SK-N-SH (cell line): ENCODE data around the gene SRSF3. TPM values are rescaled to one million over a fixed set of nuclear protein-coding genes. Genes with fewer than 3 reads are reported as not detected.

ENCODE experiments used
- CTCF ChIA-PET: fragments of 300-600, 350-600 bp; formaldehyde crosslinking; extraction: SDS; loops from one replicate; lab custom pipeline; 2021; lab: Yijun Ruan, JAX
- POLR2A ChIA-PET: fragments of 350-600 bp; sonication (Branson Sonifier 250); formaldehyde crosslinking; extraction: SDS; loops from one replicate; lab custom pipeline; 2020; ENCODE audit warnings: antibody characterized with exemption, inconsistent platforms; lab: Yijun Ruan, JAX
- DNase-seq: peaks from one replicate; pipeline ENCODE4 v3.0.0; 2012
- H2AFZ ChIP-seq: fragments of 200-600 bp; sonication (generic); 2 replicates; pipeline ENCODE4 v1.8.1; 2016; ENCODE audit warnings: antibody characterized with exemption, mild to moderate bottlenecking, low read depth
- H3F3A ChIP-seq: fragments of 200-600 bp; sonication (generic); replicated peaks from 2 replicates; pipeline ENCODE3; 2016; ENCODE audit warnings: antibody characterized with exemption, mild to moderate bottlenecking; ENCODE audit not compliant: insufficient read depth
- H3K27ac ChIP-seq, 2 experiments: fragments of 200-500 bp in 1 of 2; fragments of 200-600 bp in 1 of 2; sonication (Bioruptor generic) in 1 of 2; sonication (generic), shearing (Covaris generic) in 1 of 2; 2 replicates each; pipeline versions ENCODE4 v1.5.1 to v1.6.1; 2014 to 2016; ENCODE audit warnings: low read depth in 2 of 2, inconsistent platforms in 1 of 2, low read length in 1 of 2, mild to moderate bottlenecking in 1 of 2, mixed read lengths in 1 of 2
- H3K27me3 ChIP-seq: fragments of 200-600 bp; sonication (generic), shearing (Covaris generic); 2 replicates; pipeline ENCODE4 v1.6.1; 2016; ENCODE audit warnings: mixed run types; ENCODE audit not compliant: insufficient read depth
- H3K36me3 ChIP-seq, 2 experiments: fragments of 200-500 bp in 1 of 2; fragments of 200-600 bp in 1 of 2; sonication (Bioruptor generic) in 1 of 2; sonication (generic) in 1 of 2; replicated peaks in 1 of 2; 2 replicates each; pipeline versions ENCODE3 to v1.5.1; 2014 to 2016; ENCODE audit warnings: low read length in 1 of 2, mild to moderate bottlenecking in 1 of 2; ENCODE audit not compliant: insufficient read depth in 2 of 2, control insufficient read depth in 1 of 2
- H3K4me1 ChIP-seq, 2 experiments: fragments of 200-500 bp in 1 of 2; fragments of 200-600 bp in 1 of 2; sonication (Bioruptor generic) in 1 of 2; sonication (generic), shearing (Covaris generic) in 1 of 2; 2 replicates each; pipeline versions ENCODE4 v1.5.1 to v1.6.1; 2014 to 2016; ENCODE audit warnings: low read depth in 1 of 2, low read length in 1 of 2, mixed run types in 1 of 2; ENCODE audit not compliant: insufficient read depth in 2 of 2, control insufficient read depth in 1 of 2
- H3K4me2 ChIP-seq: fragments of 200-600 bp; sonication (generic), shearing (Covaris generic); 2 replicates; pipeline ENCODE4 v1.6.1; 2017; ENCODE audit warnings: mixed run types
- H3K4me3 ChIP-seq, 2 experiments: fragments of 200-500 bp in 1 of 2; fragments of 200-600 bp in 1 of 2; sonication (Bioruptor generic) in 1 of 2; sonication (generic), shearing (Covaris generic) in 1 of 2; 2 replicates each; pipeline versions ENCODE4 v1.5.1 to v1.8.1; 2014 to 2016; ENCODE audit warnings: low read depth in 2 of 2, inconsistent platforms in 1 of 2, low read length in 1 of 2, mild to moderate bottlenecking in 1 of 2, mixed read lengths in 1 of 2, moderate library complexity in 1 of 2
- H3K79me2 ChIP-seq: fragments of 200-600 bp; sonication (generic); 2 replicates; pipeline ENCODE4 v1.8.1; 2017; ENCODE audit warnings: mild to moderate bottlenecking; ENCODE audit not compliant: insufficient read depth
- H3K9ac ChIP-seq: fragments of 200-600 bp; sonication (generic); 2 replicates; pipeline ENCODE4 v1.6.1; 2017; ENCODE audit warnings: mixed run types
- H3K9me2 ChIP-seq: fragments of 200-600 bp; sonication (generic); 2 replicates; pipeline ENCODE4 v1.6.1; 2017; ENCODE audit warnings: mixed run types
- H3K9me3 ChIP-seq: fragments of 200-600 bp; sonication (generic); 2 replicates; pipeline ENCODE4 v1.6.1; 2017; ENCODE audit warnings: mixed run types, mild to moderate bottlenecking, moderate library complexity
- H4K20me1 ChIP-seq: fragments of 200-600 bp; sonication (generic); 2 replicates; pipeline ENCODE4 v1.6.1; 2017; ENCODE audit warnings: mild to moderate bottlenecking, mixed run types; ENCODE audit not compliant: insufficient read depth
- CHD2 ChIP-seq: fragments of 150-350 bp; IDR thresholded peaks from 2 replicates; pipeline ENCODE4 v1.6.1; 2018; ENCODE audit warnings: low read length; ENCODE audit not compliant: partially characterized antibody
- EP300 ChIP-seq, 2 experiments: IDR thresholded peaks; 2 replicates each; pipeline versions ENCODE4 v1.4.0 to v1.6.1; 2012; ENCODE audit warnings: borderline replicate concordance in 1 of 2, low read depth in 1 of 2, low read length in 1 of 2
- FOXJ3 ChIP-seq: sonication (generic); formaldehyde crosslinking; IDR thresholded peaks from 2 replicates; pipeline ENCODE4 v1.5.1; 2020; ENCODE audit warnings: mild to moderate bottlenecking, missing genetic modification reagents
- FOXM1 ChIP-seq: IDR thresholded peaks from 2 replicates; pipeline ENCODE4 v1.4.0; 2012; ENCODE audit warnings: low read depth, mild to moderate bottlenecking
- MXI1 ChIP-seq: IDR thresholded peaks from 2 replicates; pipeline ENCODE4 v1.6.1; 2012; ENCODE audit warnings: mild to moderate bottlenecking, low read depth, low read length, improper control_type of control experiment
- NFIC ChIP-seq: IDR thresholded peaks from 2 replicates; pipeline ENCODE4 v1.4.0; 2012; ENCODE audit warnings: borderline replicate concordance
- REST ChIP-seq: IDR thresholded peaks from 2 replicates; pipeline ENCODE4 v1.6.1; 2012; ENCODE audit warnings: mild to moderate bottlenecking, low read depth, low read length, moderate library complexity
- RFX5 ChIP-seq: IDR thresholded peaks from 2 replicates; pipeline ENCODE4 v1.6.1; 2012; ENCODE audit warnings: mild to moderate bottlenecking, improper control_type of control experiment, low read length
- SIN3A ChIP-seq: IDR thresholded peaks from 2 replicates; pipeline ENCODE4 v1.6.1; 2012; ENCODE audit warnings: low read depth, mild to moderate bottlenecking, low read length, moderate library complexity, borderline replicate concordance
- TAF1 ChIP-seq: IDR thresholded peaks from 2 replicates; pipeline ENCODE4 v1.6.1; 2012; ENCODE audit warnings: low read depth, mild to moderate bottlenecking, low read length, moderate library complexity, borderline replicate concordance
- TCF12 ChIP-seq: IDR thresholded peaks from 2 replicates; pipeline ENCODE4 v1.4.0; 2012
- TEAD4 ChIP-seq: IDR thresholded peaks from 2 replicates; pipeline ENCODE4 v1.4.0; 2012; ENCODE audit warnings: mild to moderate bottlenecking, borderline replicate concordance; ENCODE audit not compliant: insufficient read depth
- WGBS: methylation state at CpG from one replicate; pipeline ENCODE4 v1.1.6; 2017; ENCODE audit warnings: low lambda C conversion rate; 5-methylcytosine and 5-hydroxymethylcytosine counted together
- polyA plus RNA-seq, 3 experiments: library from polyadenylated mRNA; depleted of rRNA; stranded (reverse); fragments of >200 nt; gene quantifications; 2 replicates each; pipeline ENCODE4 v1.2.3, GENCODE V29; 2012
- TF ChIP-seq, protein P1 (sequence below): IDR thresholded peaks from 2 replicates; pipeline ENCODE4 v1.4.0; 2012; ENCODE audit warnings: low read depth, borderline replicate concordance

The SRSF3 gene
- polyA plus RNA-seq, 1 of the 3 experiments (the other 2 are of a cell fraction): 351 TPM

DNA sequence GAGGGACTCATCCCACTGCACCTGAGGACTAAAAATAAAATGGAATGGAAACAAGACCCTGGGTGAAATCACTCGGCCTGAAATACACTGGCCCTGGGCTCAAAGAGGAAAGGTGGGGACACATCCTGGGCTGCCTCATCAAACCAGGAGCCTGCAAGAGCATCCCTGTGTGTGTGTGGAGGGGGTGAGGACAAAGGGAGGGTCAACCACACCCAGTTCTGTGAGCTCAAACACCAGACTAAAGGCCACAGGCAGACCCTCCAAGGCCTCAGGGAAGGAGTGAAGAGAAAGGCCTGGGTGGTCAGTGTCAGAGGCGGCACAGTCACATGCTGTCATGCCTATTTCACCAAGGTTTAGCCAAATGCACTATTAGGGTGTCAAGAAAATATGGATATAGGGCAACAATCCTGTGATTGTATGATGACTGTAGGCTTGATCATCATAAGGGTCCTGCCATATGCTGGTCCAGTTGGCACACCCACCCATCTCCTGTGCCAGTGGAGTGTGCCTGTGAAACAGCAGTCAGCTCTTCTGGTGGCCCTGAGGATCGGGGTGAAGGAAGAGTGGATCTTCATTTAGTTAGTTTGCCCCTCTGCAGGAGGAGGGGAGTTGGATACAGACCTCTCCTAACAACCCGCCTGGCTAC lies 28.9 kb downstream of the SRSF3 start:
- Histone ChIP-seq H4K20me1 (no peaks in the 10 kb centered on the region), H3K9me2 (no peaks in the 10 kb centered on the region), H3K27me3 (no peaks in the 10 kb centered on the region), H3K79me2 (no peaks in the 10 kb centered on the region)
- no peak for DNase-seq
- TF ChIP-seq CHD2 (no peak), SIN3A (no peak), REST (no peak)
- TF ChIP-seq, all 33 proteins: peak for 0
- Histone ChIP-seq H3K9me3 (no peaks in the 10 kb centered on the region), H3K27ac (no peak overlapping the region), H3K9ac (no peak overlapping the region), H3K4me3 (no peak overlapping the region; a peak in 1 of 4 replicates), H3F3A (no peaks in the 10 kb centered on the region), H3K4me1 (peaks cover 0 to 16% of the 10 kb centered on the region in 2 experiments; a peak in 2 of 4 replicates), H2AFZ (no peak overlapping the region), H3K36me3 (no peaks in the 10 kb centered on the region), H3K4me2 (no peak overlapping the region)
- 50% methylated on average over 4 of the region's 4 CpGs for WGBS
- CTCF ChIA-PET: interaction anchor here (0.6 to 4.8 kb wide), 20 partner anchors 9 to 230 kb away, joined by 3 to 91 read pairs (median 5); partner anchors contain the start of gene CDKN1A
- POLR2A ChIA-PET: interaction anchor here (1.0 kb wide), 1 partner anchor 55 kb away, joined by 3 read pairs; the partner anchor contains the start of gene CDKN1A

DNA sequence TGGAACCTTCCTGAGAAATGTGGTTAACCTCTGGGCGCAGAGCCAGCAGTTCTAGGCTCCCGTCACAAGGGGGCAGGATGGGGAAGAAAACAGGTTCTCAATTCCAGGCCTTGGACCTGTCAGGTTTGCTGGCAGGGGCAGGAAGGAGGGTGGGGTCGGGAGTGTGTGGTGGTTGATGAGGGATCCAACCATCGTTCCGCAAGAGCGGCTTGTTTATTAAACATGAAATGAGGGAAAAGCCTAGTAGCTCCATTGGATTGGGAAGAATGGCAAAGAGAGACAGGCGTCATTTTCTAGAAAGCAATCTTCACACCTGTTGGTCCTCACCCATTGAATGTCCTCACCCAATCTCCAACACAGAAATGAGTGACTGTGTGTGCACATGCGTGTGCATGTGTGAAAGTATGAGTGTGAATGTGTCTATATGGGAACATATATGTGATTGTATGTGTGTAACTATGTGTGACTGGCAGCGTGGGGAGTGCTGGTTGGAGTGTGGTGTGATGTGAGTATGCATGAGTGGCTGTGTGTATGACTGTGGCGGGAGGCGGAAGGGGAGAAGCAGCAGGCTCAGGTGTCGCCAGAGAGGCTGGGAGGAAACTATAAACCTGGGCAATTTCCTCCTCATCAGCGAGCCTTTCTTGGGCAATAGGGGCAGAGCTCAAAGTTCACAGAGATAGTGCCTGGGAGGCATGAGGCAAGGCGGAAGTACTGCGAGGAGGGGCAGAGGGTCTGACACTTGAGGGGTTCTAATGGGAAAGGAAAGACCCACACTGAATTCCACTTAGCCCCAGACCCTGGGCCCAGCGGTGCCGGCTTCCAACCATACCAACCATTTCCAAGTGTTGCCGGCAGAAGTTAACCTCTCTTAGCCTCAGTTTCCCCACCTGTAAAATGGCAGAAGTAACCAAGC lies 29.6 kb downstream of the SRSF3 start:
- 64% methylated on average over 16 of the region's 18 CpGs for WGBS
- H3K4me1 ChIP-seq: peaks cover 0 to 11% of the 10 kb centered on the region in 2 experiments; a peak in 2 of 4 replicates
- no peak overlapping the region for H2AFZ ChIP-seq
- H3K9ac ChIP-seq: no peak overlapping the region
- no peak overlapping the region for H3K27ac ChIP-seq
- H3F3A ChIP-seq: no peaks in the 10 kb centered on the region
- H3K9me3 ChIP-seq: no peaks in the 10 kb centered on the region
- H3K4me3 ChIP-seq: no peak overlapping the region; a peak in 1 of 4 replicates
- H3K4me2 ChIP-seq: no peak overlapping the region
- peak; percentile 83 for DNase-seq
- H4K20me1 ChIP-seq: no peaks in the 10 kb centered on the region
- H3K27me3 ChIP-seq: no peaks in the 10 kb centered on the region
- CTCF ChIA-PET: interaction anchor here (0.6 to 4.8 kb wide), 31 partner anchors 9 to 229 kb away, joined by 3 to 91 read pairs (median 4); partner anchors contain the start of gene CDKN1A
- no peaks in the 10 kb centered on the region for H3K36me3 ChIP-seq
- H3K79me2 ChIP-seq: no peaks in the 10 kb centered on the region
- H3K9me2 ChIP-seq: no peaks in the 10 kb centered on the region
- POLR2A ChIA-PET: interaction anchor here (1.0 kb wide), 1 partner anchor 55 kb away, joined by 3 read pairs; the partner anchor contains the start of gene CDKN1A
- TF ChIP-seq TCF12: no peak
- no peak for TF ChIP-seq FOXM1
- TF ChIP-seq MXI1: peak; percentile 63; the same call in 1 of the 2 replicates
- TF ChIP-seq TEAD4: no peak
- TF ChIP-seq EP300 (IDR thresholded peaks at IDR 0.05; ENCODE audit: borderline replicate concordance in 1 of 2, low read depth in 1 of 2, low read length in 1 of 2): peak in 1 of 2 experiments; percentile 55; a peak in 1 of 4 replicates
- TF ChIP-seq, protein P1, sequence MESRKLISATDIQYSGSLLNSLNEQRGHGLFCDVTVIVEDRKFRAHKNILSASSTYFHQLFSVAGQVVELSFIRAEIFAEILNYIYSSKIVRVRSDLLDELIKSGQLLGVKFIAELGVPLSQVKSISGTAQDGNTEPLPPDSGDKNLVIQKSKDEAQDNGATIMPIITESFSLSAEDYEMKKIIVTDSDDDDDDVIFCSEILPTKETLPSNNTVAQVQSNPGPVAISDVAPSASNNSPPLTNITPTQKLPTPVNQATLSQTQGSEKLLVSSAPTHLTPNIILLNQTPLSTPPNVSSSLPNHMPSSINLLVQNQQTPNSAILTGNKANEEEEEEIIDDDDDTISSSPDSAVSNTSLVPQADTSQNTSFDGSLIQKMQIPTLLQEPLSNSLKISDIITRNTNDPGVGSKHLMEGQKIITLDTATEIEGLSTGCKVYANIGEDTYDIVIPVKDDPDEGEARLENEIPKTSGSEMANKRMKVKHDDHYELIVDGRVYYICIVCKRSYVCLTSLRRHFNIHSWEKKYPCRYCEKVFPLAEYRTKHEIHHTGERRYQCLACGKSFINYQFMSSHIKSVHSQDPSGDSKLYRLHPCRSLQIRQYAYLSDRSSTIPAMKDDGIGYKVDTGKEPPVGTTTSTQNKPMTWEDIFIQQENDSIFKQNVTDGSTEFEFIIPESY: no peak
- no peak for TF ChIP-seq REST
- no peak for TF ChIP-seq RFX5
- TF ChIP-seq FOXJ3 (CRISPR knock-in tag): no peak
- TF ChIP-seq TAF1: no peak
- TF ChIP-seq NFIC: peak; percentile 93
